Erythroblast (primary cell): ENCODE results near the gene MAD1L1.

Experiments
- GATA1 ChIP-seq: IDR thresholded peaks from 2 replicates; pipeline ENCODE4 v1.6.1; 2011; ENCODE audit warnings: low read depth, mild to moderate bottlenecking, control low read depth, low read length, moderate library complexity
- POLR2A ChIP-seq: IDR thresholded peaks from 2 replicates; pipeline ENCODE4 v1.6.1; 2011; ENCODE audit warnings: mild to moderate bottlenecking, low read length

DNA sequence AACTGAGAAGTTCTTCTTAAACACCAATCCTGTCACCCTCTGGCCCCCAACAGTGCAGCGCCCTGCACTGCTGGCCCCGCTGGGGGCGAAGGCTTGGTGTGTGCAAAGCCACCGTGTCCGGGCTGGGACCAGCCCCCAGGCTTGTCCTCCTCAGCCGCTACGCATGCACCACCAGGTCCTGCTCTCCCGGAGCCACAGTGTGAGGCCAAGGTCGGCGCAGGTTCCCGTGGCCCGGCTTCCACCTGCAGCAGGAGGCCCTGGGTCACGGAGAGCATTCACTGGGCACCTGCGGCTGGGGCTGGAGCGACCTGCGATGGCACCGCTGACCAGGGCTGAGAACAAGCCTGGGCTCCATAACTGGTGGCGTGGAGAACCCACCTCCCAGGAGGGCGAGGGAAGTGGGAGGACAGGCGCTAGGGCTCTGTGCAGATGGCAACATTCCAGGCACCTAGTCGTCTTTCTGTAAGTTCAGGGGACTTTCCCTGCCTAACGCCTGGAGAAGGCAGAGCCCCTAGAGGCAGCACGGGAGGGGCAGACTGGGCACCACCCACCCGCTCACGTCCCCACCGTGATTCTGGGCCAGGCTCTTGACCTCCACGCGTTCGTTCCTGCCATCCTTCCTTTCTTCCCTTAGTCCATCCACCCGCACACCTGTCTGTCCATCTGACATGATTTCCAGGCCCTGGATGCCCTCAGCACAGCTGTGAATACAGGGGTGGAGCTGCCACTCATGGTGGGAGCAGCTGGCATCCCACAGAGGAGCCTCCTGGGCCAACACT lies 291.1 kb downstream of the MAD1L1 start:
- TF ChIP-seq POLR2A, result no peak
- TF ChIP-seq GATA1, result no peak
